SK-N-SH treated with all-trans-retinoic acid at 6 μM for 48 hours (cell line): Measurements from ENCODE around the gene ORAI1.

Experiments used
- ATAC-seq: fragments of 200-7000 bp; cut with Tn5 transposase; 3 replicates; pipeline ENCODE4 v1.9.1; 2020; ENCODE audit warnings: mild to moderate bottlenecking, moderate library complexity
- ARNTL ChIP-seq: fragments of 450-650 bp; formaldehyde crosslinking; IDR thresholded peaks from 2 replicates; pipeline ENCODE4 v1.5.0; 2020; ENCODE audit warnings: low read depth, mild to moderate bottlenecking, moderate library complexity, borderline replicate concordance
- BACH2 ChIP-seq: fragments of 250-450 bp; sonication (Bioruptor Pico); IDR thresholded peaks from 2 replicates; pipeline ENCODE4 v1.9.0; 2021; ENCODE audit warnings: mild to moderate bottlenecking, borderline replicate concordance
- CSDC2 ChIP-seq: fragments of 250-450 bp; sonication (Bioruptor Pico); IDR thresholded peaks from 2 replicates; pipeline ENCODE4 v1.5.0; 2020; ENCODE audit warnings: mild to moderate bottlenecking, moderate library complexity
- ESRRG ChIP-seq: fragments of 250-450 bp; sonication (Bioruptor Pico); IDR thresholded peaks from 2 replicates; pipeline ENCODE4 v1.6.1; 2021; ENCODE audit warnings: mild to moderate bottlenecking
- GLIS3 ChIP-seq: fragments of 250-450 bp; sonication (Bioruptor Pico); IDR thresholded peaks from 2 replicates; pipeline ENCODE4 v1.5.0; 2020; ENCODE audit warnings: mild to moderate bottlenecking, moderate library complexity
- PPARA ChIP-seq: fragments of 250-450 bp; sonication (Bioruptor Pico); IDR thresholded peaks from 2 replicates; pipeline ENCODE4 v1.5.0; 2020; ENCODE audit warnings: mild to moderate bottlenecking, borderline replicate concordance
- RARB ChIP-seq: fragments of 250-450 bp; sonication (Bioruptor Pico); IDR thresholded peaks from 2 replicates; pipeline ENCODE4 v1.8.0; 2021; ENCODE audit warnings: mild to moderate bottlenecking, moderate library complexity
- SNAI2 ChIP-seq: fragments of 250-450 bp; sonication (Bioruptor Pico); IDR thresholded peaks from 2 replicates; pipeline ENCODE4 v1.5.0; 2020; ENCODE audit warnings: mild to moderate bottlenecking, moderate library complexity
- TCF4 ChIP-seq: fragments of 250-450 bp; sonication (Bioruptor Pico); IDR thresholded peaks from 2 replicates; pipeline ENCODE4 v1.8.0; 2021; ENCODE audit warnings: mild to moderate bottlenecking, moderate library complexity, borderline replicate concordance
- TOX ChIP-seq: fragments of 250-450 bp; sonication (Bioruptor Pico); IDR thresholded peaks from 2 replicates; pipeline ENCODE4 v1.8.0; 2021; ENCODE audit warnings: mild to moderate bottlenecking, moderate library complexity, borderline replicate concordance
- ZC3H10 ChIP-seq: fragments of 250-450 bp; sonication (Bioruptor Pico); IDR thresholded peaks from 2 replicates; pipeline ENCODE4 v1.5.1; 2021; ENCODE audit warnings: mild to moderate bottlenecking, moderate library complexity
- ZFP30 ChIP-seq: fragments of 450-650 bp; formaldehyde crosslinking; IDR thresholded peaks from 2 replicates; pipeline ENCODE4 v1.5.0; 2022; ENCODE audit warnings: mild to moderate bottlenecking, moderate library complexity
- ZNF565 ChIP-seq: fragments of 450-650 bp; formaldehyde crosslinking; conservative IDR thresholded peaks from 2 replicates; pipeline ENCODE4 v1.5.0; 2020; ENCODE audit warnings: low read depth, mild to moderate bottlenecking, moderate library complexity
- ZNF70 ChIP-seq: fragments of 450-650 bp; formaldehyde crosslinking; IDR thresholded peaks from 2 replicates; pipeline ENCODE4 v1.5.0; 2020; ENCODE audit warnings: mild to moderate bottlenecking, moderate library complexity
- ZNF8 ChIP-seq: fragments of 450-650 bp; formaldehyde crosslinking; IDR thresholded peaks from 2 replicates; pipeline ENCODE4 v1.5.0; 2020; ENCODE audit warnings: mild to moderate bottlenecking, moderate library complexity
- TF ChIP-seq, protein P1 (sequence below): fragments of 250-450 bp; sonication (Bioruptor Pico); IDR thresholded peaks from 2 replicates; pipeline ENCODE4 v1.5.1; 2021; ENCODE audit warnings: mild to moderate bottlenecking, moderate library complexity
- TF ChIP-seq, protein P2 (sequence below): fragments of 250-450 bp; sonication (Bioruptor Pico); IDR thresholded peaks from 2 replicates; pipeline ENCODE4 v1.5.1; 2020; ENCODE audit warnings: low read depth, mild to moderate bottlenecking, moderate library complexity
- TF ChIP-seq, protein P3 (sequence below): fragments of 250-450 bp; sonication (Bioruptor Pico); IDR thresholded peaks from 2 replicates; pipeline ENCODE4 v1.8.0; 2020; ENCODE audit warnings: mild to moderate bottlenecking, moderate library complexity, borderline replicate concordance
- TF ChIP-seq, protein P4 (sequence below): fragments of 250-450 bp; sonication (Bioruptor Pico); IDR thresholded peaks from 2 replicates; pipeline ENCODE4 v1.8.0; 2021; ENCODE audit warnings: low read depth, mild to moderate bottlenecking, moderate library complexity, borderline replicate concordance
- TF ChIP-seq, protein P5 (sequence below): fragments of 250-450 bp; sonication (Bioruptor Pico); IDR thresholded peaks from 2 replicates; pipeline ENCODE4 v1.5.0; 2020; ENCODE audit warnings: mild to moderate bottlenecking, moderate library complexity

Gene ORAI1

DNA sequence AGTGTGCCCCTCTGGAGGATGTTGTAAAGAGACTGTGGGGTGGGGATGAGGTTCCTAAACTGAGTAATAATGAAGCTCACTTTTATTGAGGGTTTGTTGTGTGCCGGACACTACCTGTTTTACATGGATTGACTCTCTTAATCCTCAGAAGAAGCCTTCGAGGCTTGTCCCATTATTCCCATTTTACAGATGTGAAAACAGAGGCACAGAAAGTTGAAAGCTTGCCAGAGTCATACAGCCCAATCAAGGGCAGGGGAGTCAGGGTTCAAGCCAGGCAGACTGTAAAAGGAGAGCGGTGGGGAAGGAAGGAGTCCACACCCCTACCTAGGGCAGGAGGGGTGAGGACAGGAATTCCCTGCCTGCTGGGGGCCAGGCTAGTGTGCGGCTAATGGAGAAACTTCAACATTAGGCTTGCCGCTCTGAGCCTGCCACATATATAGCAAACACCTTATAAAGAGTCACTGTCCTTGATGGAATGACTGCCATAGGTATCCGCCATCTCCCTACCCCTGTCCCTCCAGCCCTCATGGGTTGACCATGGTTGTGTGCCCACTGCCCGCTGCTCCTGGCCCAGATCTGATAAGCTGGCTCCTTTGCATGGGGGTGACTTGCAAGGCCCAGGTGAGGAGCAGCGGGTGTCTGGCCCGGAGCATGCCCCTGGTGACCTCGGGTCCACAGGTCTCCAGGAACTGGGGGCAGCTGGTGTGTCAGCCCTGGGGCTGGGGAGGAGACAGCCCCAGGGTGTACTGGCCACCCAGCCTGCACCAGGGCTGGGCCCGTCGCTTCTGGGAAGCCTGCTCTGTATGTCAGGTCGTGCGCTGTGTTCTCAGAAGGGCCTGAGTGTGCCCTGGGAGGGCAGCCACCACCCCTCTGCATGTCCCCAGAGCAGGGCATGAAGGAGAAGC, 12.2 kb downstream of the ORAI1 start:
- ATAC-seq = no peak
- TF ChIP-seq ZFP30 (CRISPR knock-in tag) = no peak
- no peak for TF ChIP-seq ARNTL (CRISPR knock-in tag)
- no peak for TF ChIP-seq RARB (CRISPR knock-in tag)
- no peak for TF ChIP-seq SNAI2 (CRISPR knock-in tag)
- TF ChIP-seq, protein P1, sequence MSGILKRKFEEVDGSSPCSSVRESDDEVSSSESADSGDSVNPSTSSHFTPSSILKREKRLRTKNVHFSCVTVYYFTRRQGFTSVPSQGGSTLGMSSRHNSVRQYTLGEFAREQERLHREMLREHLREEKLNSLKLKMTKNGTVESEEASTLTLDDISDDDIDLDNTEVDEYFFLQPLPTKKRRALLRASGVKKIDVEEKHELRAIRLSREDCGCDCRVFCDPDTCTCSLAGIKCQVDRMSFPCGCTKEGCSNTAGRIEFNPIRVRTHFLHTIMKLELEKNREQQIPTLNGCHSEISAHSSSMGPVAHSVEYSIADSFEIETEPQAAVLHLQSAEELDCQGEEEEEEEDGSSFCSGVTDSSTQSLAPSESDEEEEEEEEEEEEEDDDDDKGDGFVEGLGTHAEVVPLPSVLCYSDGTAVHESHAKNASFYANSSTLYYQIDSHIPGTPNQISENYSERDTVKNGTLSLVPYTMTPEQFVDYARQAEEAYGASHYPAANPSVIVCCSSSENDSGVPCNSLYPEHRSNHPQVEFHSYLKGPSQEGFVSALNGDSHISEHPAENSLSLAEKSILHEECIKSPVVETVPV = no peak
- TF ChIP-seq ESRRG (CRISPR knock-in tag) = no peak
- no peak for TF ChIP-seq ZNF70 (CRISPR knock-in tag)

DNA sequence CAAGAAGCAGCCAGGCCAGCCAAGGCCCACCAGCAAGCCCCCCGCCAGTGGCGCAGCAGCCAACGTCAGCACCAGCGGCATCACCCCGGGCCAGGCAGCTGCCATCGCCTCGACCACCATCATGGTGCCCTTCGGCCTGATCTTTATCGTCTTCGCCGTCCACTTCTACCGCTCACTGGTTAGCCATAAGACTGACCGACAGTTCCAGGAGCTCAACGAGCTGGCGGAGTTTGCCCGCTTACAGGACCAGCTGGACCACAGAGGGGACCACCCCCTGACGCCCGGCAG, 15.0 kb downstream of the ORAI1 start:
- ATAC-seq = no peak
- no peak for TF ChIP-seq TCF4 (CRISPR knock-in tag)
- TF ChIP-seq, protein P1 = no peak
- TF ChIP-seq, protein P2, sequence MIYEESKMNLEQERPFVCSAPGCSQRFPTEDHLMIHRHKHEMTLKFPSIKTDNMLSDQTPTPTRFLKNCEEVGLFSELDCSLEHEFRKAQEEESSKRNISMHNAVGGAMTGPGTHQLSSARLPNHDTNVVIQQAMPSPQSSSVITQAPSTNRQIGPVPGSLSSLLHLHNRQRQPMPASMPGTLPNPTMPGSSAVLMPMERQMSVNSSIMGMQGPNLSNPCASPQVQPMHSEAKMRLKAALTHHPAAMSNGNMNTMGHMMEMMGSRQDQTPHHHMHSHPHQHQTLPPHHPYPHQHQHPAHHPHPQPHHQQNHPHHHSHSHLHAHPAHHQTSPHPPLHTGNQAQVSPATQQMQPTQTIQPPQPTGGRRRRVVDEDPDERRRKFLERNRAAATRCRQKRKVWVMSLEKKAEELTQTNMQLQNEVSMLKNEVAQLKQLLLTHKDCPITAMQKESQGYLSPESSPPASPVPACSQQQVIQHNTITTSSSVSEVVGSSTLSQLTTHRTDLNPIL (CRISPR knock-in tag) = no peak
- TF ChIP-seq GLIS3 (CRISPR knock-in tag) = no peak
- TF ChIP-seq, protein P3, sequence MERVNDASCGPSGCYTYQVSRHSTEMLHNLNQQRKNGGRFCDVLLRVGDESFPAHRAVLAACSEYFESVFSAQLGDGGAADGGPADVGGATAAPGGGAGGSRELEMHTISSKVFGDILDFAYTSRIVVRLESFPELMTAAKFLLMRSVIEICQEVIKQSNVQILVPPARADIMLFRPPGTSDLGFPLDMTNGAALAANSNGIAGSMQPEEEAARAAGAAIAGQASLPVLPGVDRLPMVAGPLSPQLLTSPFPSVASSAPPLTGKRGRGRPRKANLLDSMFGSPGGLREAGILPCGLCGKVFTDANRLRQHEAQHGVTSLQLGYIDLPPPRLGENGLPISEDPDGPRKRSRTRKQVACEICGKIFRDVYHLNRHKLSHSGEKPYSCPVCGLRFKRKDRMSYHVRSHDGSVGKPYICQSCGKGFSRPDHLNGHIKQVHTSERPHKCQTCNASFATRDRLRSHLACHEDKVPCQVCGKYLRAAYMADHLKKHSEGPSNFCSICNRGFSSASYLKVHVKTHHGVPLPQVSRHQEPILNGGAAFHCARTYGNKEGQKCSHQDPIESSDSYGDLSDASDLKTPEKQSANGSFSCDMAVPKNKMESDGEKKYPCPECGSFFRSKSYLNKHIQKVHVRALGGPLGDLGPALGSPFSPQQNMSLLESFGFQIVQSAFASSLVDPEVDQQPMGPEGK = no peak
- TF ChIP-seq ZNF8 (CRISPR knock-in tag) = no peak
- no peak for TF ChIP-seq ZNF565
- no peak for TF ChIP-seq ARNTL (CRISPR knock-in tag)
- TF ChIP-seq CSDC2 (CRISPR knock-in tag) = no peak
- TF ChIP-seq ESRRG (CRISPR knock-in tag) = no peak
- no peak for TF ChIP-seq BACH2 (CRISPR knock-in tag)
- TF ChIP-seq, protein P4, sequence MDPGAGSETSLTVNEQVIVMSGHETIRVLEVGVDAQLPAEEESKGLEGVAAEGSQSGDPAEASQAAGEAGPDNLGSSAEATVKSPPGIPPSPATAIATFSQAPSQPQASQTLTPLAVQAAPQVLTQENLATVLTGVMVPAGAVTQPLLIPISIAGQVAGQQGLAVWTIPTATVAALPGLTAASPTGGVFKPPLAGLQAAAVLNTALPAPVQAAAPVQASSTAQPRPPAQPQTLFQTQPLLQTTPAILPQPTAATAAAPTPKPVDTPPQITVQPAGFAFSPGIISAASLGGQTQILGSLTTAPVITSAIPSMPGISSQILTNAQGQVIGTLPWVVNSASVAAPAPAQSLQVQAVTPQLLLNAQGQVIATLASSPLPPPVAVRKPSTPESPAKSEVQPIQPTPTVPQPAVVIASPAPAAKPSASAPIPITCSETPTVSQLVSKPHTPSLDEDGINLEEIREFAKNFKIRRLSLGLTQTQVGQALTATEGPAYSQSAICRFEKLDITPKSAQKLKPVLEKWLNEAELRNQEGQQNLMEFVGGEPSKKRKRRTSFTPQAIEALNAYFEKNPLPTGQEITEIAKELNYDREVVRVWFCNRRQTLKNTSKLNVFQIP (CRISPR knock-in tag) = no peak
- TF ChIP-seq, protein P5, sequence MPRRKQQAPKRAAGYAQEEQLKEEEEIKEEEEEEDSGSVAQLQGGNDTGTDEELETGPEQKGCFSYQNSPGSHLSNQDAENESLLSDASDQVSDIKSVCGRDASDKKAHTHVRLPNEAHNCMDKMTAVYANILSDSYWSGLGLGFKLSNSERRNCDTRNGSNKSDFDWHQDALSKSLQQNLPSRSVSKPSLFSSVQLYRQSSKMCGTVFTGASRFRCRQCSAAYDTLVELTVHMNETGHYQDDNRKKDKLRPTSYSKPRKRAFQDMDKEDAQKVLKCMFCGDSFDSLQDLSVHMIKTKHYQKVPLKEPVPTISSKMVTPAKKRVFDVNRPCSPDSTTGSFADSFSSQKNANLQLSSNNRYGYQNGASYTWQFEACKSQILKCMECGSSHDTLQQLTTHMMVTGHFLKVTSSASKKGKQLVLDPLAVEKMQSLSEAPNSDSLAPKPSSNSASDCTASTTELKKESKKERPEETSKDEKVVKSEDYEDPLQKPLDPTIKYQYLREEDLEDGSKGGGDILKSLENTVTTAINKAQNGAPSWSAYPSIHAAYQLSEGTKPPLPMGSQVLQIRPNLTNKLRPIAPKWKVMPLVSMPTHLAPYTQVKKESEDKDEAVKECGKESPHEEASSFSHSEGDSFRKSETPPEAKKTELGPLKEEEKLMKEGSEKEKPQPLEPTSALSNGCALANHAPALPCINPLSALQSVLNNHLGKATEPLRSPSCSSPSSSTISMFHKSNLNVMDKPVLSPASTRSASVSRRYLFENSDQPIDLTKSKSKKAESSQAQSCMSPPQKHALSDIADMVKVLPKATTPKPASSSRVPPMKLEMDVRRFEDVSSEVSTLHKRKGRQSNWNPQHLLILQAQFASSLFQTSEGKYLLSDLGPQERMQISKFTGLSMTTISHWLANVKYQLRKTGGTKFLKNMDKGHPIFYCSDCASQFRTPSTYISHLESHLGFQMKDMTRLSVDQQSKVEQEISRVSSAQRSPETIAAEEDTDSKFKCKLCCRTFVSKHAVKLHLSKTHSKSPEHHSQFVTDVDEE (CRISPR knock-in tag) = no peak
- no peak for TF ChIP-seq SNAI2 (CRISPR knock-in tag)

DNA sequence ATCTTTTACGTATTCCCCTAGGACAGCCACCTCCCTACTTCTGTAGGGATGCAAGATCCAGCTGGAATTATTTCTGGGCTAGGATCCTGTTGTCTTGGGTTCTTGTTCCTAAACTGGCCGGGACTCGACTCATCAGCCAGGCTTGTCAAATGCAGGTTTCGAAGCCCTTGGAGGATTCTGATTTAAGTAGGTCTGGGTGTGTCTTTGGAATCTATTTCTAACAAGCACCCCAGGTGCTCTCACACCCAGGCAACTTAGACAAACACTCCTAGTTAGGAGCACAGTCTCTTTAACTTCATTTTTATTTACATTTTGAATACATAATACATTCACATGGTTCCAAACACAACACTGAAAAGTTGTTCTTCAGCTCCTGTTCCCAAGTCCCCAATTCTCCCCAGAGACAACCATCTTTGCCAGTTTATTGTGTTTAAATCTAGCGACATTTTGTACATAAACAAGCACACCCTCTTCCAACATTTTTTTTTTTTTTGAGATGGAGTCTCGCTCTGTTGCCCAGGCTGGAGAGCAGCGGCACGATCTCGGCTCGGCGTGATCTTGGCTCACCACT, 22.2 kb downstream of the ORAI1 start:
- ATAC-seq = no peak
- TF ChIP-seq TOX (CRISPR knock-in tag) = no peak
- TF ChIP-seq ZNF70 (CRISPR knock-in tag) = no peak
- TF ChIP-seq, protein P5 (CRISPR knock-in tag) = no peak
- TF ChIP-seq ESRRG (CRISPR knock-in tag) = no peak
- no peak for TF ChIP-seq TCF4 (CRISPR knock-in tag)
- TF ChIP-seq CSDC2 (CRISPR knock-in tag) = no peak
- TF ChIP-seq ZC3H10 (CRISPR knock-in tag) = no peak
- no peak for TF ChIP-seq ARNTL (CRISPR knock-in tag)
- TF ChIP-seq, protein P2 (CRISPR knock-in tag) = no peak
- TF ChIP-seq ZNF8 (CRISPR knock-in tag) = no peak
- no peak for TF ChIP-seq GLIS3 (CRISPR knock-in tag)
- no peak for TF ChIP-seq PPARA (CRISPR knock-in tag)
